ENCODE results near the gene TANC1.

TANC1 gene

DNA sequence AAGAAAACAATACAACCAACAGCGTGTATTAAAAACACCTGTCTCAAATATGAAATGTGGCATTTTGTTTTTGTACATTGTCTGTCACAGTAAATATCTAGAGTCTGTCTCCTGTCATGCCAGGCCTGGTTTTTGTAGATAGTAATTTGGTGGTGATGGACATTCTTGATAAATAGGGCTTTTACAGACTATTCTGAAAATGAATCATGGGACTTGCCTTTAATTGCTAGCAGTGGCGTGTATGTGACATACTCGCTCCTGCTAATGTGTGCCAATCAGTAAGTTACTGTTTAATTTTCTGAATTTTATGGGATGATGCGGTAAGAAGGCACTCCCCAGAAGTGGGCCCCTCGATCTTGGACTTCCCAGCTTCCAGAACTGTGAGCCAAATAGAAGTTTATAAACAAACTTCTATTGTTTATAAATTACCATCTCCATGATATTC, 83.7 kb downstream of the TANC1 start:
- H3K27ac ChIP-seq = 0 out of 2 replicates have a peak overlapping the region, but pooled peaks have one; percentile 19
- TF ChIP-seq, protein P1, sequence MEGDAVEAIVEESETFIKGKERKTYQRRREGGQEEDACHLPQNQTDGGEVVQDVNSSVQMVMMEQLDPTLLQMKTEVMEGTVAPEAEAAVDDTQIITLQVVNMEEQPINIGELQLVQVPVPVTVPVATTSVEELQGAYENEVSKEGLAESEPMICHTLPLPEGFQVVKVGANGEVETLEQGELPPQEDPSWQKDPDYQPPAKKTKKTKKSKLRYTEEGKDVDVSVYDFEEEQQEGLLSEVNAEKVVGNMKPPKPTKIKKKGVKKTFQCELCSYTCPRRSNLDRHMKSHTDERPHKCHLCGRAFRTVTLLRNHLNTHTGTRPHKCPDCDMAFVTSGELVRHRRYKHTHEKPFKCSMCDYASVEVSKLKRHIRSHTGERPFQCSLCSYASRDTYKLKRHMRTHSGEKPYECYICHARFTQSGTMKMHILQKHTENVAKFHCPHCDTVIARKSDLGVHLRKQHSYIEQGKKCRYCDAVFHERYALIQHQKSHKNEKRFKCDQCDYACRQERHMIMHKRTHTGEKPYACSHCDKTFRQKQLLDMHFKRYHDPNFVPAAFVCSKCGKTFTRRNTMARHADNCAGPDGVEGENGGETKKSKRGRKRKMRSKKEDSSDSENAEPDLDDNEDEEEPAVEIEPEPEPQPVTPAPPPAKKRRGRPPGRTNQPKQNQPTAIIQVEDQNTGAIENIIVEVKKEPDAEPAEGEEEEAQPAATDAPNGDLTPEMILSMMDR (conservative IDR thresholded peaks at IDR 0.05) = no peak

DNA sequence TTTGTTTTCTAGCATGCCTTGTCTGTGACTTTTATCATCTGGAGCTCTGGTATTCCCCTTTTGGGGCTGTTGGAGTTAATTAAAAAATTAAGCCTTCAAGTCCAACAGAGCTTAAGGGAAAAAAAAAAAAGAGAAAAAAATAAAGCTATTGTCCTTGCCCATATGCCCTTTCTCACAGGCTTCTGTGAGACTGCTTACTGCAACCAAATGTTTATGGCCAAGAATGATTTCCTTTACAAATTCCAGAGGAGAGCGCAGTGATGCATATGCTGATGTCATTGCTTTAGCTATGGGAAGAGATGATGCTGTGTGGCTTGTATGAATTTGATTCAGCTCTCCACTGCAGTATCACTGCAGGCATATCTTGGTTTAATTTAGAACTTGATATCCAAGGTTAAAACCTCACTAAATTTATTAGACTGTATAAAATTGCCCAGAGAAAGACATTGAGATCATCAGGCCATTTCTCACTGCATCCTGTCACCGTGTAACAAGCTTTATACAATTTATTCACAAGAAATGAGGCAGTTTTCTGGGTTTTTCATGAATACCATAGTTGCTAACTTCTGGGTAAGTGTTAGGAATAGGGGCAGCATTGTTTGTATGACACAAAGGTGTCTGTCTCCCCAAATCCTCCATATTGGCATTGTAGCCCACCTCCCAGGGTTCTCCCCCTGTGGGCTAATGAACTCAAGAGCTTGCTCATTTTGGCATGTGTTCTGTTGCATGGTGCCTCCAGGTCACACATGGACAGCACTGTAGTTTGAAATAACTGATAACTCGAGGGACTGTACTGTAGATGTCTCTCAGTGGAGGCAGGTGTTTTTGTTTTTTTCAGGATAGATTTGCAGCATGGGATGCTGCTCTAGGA, 85.0 kb downstream of the TANC1 start:
- TF ChIP-seq, protein P1 (conservative IDR thresholded peaks at IDR 0.05) = no peak
- H3K27ac ChIP-seq = no peak overlapping the region; the same call in 1 of the 2 replicates

DNA sequence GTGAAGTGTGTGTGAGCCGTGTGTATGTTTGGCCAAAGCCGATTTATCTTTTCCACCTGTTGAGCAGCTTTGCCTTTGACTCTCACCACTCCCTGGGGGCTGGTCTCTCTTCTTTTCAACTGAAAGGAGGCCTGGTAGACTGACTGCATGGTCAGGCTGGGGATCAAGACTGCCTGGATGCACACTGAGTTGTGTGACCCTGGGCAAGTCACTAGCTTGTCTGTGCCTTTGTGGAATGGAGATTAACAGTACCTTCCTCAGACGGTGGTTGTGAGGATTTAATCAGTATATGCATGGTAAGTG, 85.5 kb downstream of the TANC1 start:
- TF ChIP-seq, protein P1 (conservative IDR thresholded peaks at IDR 0.05) = no peak
- H3K27ac ChIP-seq = no peak overlapping the region; the same call in 1 of the 2 replicates

DNA sequence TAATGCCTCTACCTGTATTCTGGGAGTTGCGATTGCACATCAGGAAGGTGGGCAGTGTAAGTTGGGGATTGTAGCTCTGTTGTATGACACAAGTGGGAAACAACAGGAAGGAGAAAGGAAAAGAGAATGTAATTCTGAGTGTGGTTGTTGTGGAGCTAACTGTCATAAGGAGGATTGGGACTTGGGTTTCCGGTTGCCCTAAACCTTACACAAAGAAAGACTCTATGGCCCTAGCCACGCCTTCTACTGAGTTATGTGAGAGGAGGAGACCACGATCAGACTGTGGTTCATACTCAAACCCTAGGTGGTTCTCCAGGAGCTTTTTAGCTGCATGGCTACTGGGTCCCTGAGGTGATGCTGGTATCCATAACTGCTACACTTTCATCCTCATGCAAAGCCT, 86.5 kb downstream of the TANC1 start:
- TF ChIP-seq, protein P1 (conservative IDR thresholded peaks at IDR 0.05) = no peak
- no peak overlapping the region for H3K27ac ChIP-seq

DNA sequence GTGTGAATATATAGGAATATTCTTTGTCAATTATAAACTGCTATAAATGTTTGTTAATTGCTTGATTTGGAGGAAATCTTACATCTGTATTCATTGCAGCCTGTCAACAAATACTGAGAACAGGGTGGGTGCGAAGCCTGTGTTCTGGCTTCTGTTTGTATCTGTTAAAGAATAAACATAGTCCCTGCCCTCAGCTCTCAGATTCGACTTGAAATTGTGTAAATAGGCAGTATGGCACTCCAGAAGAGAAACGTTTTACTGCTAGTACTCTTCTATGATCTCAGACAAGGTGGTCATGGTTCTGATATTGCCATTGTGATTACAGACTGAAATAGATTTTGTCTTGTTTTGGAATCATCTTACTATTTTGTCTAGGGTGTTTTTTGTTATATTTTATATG, 92.1 kb downstream of the TANC1 start:
- TF ChIP-seq, protein P1 (conservative IDR thresholded peaks at IDR 0.05) = no peak
- H3K27ac ChIP-seq = peak overlapping the region; percentile 90

DNA sequence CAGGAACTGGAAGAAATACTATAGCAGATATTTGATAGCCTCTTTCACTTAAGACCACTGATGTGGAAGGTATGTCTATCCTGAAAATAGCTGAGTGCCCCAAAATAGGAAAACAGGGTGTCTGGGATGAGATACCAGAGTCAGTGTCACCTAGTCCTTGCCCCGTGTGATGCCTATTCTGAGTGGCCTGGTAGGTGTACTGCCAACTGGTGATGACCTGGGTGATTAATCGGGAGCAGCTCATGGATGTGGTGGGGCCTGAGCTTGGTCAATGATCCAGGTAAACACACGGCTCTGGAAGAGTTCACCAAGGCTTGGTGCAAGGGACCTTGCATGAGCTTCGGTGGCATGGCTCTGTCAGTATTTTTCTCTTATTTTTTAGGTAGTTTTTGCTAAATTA, 95.2 kb downstream of the TANC1 start:
- TF ChIP-seq, protein P1 (conservative IDR thresholded peaks at IDR 0.05) = no peak
- H3K27ac ChIP-seq = peak overlapping the region; percentile 90

DNA sequence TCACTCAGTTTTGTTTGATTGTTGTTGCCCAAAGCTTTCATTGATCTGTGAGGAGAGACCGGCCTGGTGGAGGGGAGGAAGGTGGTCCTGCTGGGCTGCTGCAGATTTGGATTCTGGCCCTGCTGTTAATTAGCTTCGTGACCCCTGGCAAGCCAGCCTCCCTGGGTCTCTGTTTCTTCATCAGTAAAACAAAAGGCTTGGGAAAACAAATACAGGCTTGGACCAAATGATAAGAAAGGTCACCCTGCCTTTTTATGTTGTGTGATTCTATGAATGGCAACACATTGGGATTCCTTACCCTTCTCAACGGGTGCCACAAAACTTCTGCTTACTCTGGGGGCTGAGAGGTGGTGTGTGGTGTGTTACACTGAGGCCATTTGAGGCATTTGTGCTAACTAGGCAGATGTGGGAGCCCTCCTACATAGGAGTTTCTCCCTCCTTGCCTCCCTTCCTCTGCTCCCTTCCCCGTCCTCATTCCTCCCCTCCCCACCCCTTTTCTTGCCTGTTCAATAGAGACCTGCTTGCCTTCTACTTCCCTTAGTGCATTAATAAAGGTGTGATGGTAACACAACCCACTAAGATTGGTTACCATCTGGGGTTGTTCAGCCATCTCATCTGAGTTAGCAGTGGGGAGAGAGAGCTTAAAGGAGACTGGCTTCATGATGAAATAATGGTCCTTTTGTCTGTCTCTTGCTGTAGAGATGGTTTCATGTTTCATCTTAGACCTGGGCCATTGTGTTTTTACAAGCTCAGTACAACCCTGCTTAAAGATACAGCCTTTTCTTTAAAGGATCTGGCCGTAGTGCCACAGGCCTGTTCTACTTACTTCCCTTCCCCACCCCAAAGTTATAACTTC, 96.2 kb downstream of the TANC1 start:
- TF ChIP-seq, protein P1 (conservative IDR thresholded peaks at IDR 0.05) = no peak
- peak overlapping the region; percentile 90 for H3K27ac ChIP-seq

Data from VCaP (cell line).